NB4 (cell line): ENCODE results near the gene TGFB2.

Experiments used
- DNase-seq: peaks from one replicate; pipeline ENCODE4 v3.0.0; 2010; ENCODE audit warnings: low read depth
- H3K4me3 ChIP-seq: one replicate; pipeline ENCODE4 v1.5.1; 2011; ENCODE audit warnings: mild to moderate bottlenecking, low read depth, low read length, moderate library complexity
- CTCF ChIP-seq: IDR thresholded peaks from one replicate; pipeline ENCODE4 v1.5.1; 2012; ENCODE audit warnings: low read depth, low read length
- MAX ChIP-seq: IDR thresholded peaks from 2 replicates; pipeline ENCODE4 v1.6.1; 2011; ENCODE audit warnings: low read depth, low read length
- MYC ChIP-seq: IDR thresholded peaks from 2 replicates; pipeline ENCODE4 v1.6.1; 2011; ENCODE audit warnings: low read depth, low read length
- POLR2A ChIP-seq: IDR thresholded peaks from 2 replicates; pipeline ENCODE4 v1.6.1; 2011; ENCODE audit warnings: mild to moderate bottlenecking; ENCODE audit not compliant: insufficient read length; ENCODE audit errors: extremely low read depth

The TGFB2 gene

GRCh38 chr1:218369688-218370511 is 24.8 kb downstream of the TGFB2 start:
- DNase-seq, result no peak
- no peak for TF ChIP-seq POLR2A
- TF ChIP-seq MAX, result no peak
- no peak for TF ChIP-seq MYC
- no peak for TF ChIP-seq CTCF
- H3K4me3 ChIP-seq, result no peak overlapping the region

- no peak for DNase-seq
Observed at GRCh38 chr1:218371927-218372672, 27.0 kb downstream of the TGFB2 start.

GRCh38 chr1:218374401-218375353 is 29.5 kb downstream of the TGFB2 start:
- TF ChIP-seq CTCF (no peak), MYC (no peak), MAX (no peak), POLR2A (no peak)
- H3K4me3 ChIP-seq, result no peak overlapping the region
- DNase-seq, result no peak

More at GRCh38 chr1:218371927-218372672, 27.0 kb downstream of the TGFB2 start:
- TF ChIP-seq CTCF (no peak), MYC (no peak), MAX (no peak), POLR2A (no peak)
- no peak overlapping the region for H3K4me3 ChIP-seq

GRCh38 chr1:218376722-218377121 is 31.6 kb downstream of the TGFB2 start:
- TF ChIP-seq POLR2A (no peak), MAX (no peak), MYC (no peak), CTCF (no peak)
- no peak overlapping the region for H3K4me3 ChIP-seq
- no peak for DNase-seq

GRCh38 chr1:218377143-218377660 is 32.1 kb downstream of the TGFB2 start:
- TF ChIP-seq CTCF (no peak), POLR2A (no peak), MAX (no peak), MYC (no peak)
- DNase-seq, result peak; percentile 85

More at GRCh38 chr1:218377143-218377660, 32.1 kb downstream of the TGFB2 start:
- no peak overlapping the region for H3K4me3 ChIP-seq
